HG02852 (cell line): Measurements from ENCODE around the gene TMEM151A.
A peak's percentile ranks its signal among the peaks of the same experiment; 100 is the strongest.

Source experiments
- ATAC-seq: cut with Tn5 transposase; IDR thresholded peaks from one replicate; pipeline ENCODE4 v1.9.1; 2021; ENCODE audit warnings: mild to moderate bottlenecking, moderate library complexity; ENCODE audit not compliant: unreplicated experiment

The TMEM151A gene

GRCh38 chr11:66282468-66283455, 8.9 kb upstream of the TMEM151A start:
- peak; percentile 75 for ATAC-seq

GRCh38 chr11:66283461-66284105, 8.1 kb upstream of the TMEM151A start:
- ATAC-seq = no peak

- no peak for ATAC-seq
These were observed 7.1 kb upstream of the TMEM151A start for GRCh38 chr11:66284526-66285078.

GRCh38 chr11:66285250-66285947, 6.3 kb upstream of the TMEM151A start:
- no peak for ATAC-seq

GRCh38 chr11:66286699-66287098, 5.0 kb upstream of the TMEM151A start:
- ATAC-seq = no peak

GRCh38 chr11:66287211-66287888, 4.3 kb upstream of the TMEM151A start:
- ATAC-seq = no peak

- no peak for ATAC-seq
These were observed 3.6 kb upstream of the TMEM151A start for GRCh38 chr11:66287889-66288670.

GRCh38 chr11:66288671-66289547, 2.8 kb upstream of the TMEM151A start, which contains the start of gene YIF1A:
YIF1A (minus strand) TSS chr11:66289143; CDS start chr11:66288985, 158 bp downstream.
- ATAC-seq = peak; percentile 92

GRCh38 chr11:66289548-66290329, 2.0 kb upstream of the TMEM151A start:
- ATAC-seq = peak; percentile 40

GRCh38 chr11:66290330-66290621, 1.4 kb upstream of the TMEM151A start:
- ATAC-seq = no peak

GRCh38 chr11:66291303-66291705, 390 bp upstream of the TMEM151A start:
- ATAC-seq = no peak

GRCh38 chr11:66292543-66293332, 1.0 kb downstream of the TMEM151A start:
- ATAC-seq = no peak

- ATAC-seq = no peak
These were observed 1.7 kb downstream of the TMEM151A start for GRCh38 chr11:66293352-66293751.

- no peak for ATAC-seq
These were observed 2.3 kb downstream of the TMEM151A start for GRCh38 chr11:66293777-66294625.

- ATAC-seq = no peak
These were observed 3.2 kb downstream of the TMEM151A start for GRCh38 chr11:66294626-66295620.
